Thyroid gland (tissue), 4 donors: Measurements from ENCODE around the gene RTN4RL1. TPM values are rescaled to one million over a fixed set of nuclear protein-coding genes. Genes with fewer than 3 reads are reported as not detected.

Source experiments
- DNase-seq, 2 donors: peaks; one replicate each; pipeline ENCODE4 v3.0.0-alpha.2; 2019
- H3K27ac ChIP-seq, 3 donors: fragments of 200-600 bp; sonication (generic); 1 replicate in 2 of 3; 2 replicates in 1 of 3; pipeline ENCODE4 v1.5.1; 2016 to 2019; ENCODE audit warnings: mild to moderate bottlenecking in 1 of 3, moderate library complexity in 1 of 3
- H3K27me3 ChIP-seq: fragments of 200-600 bp; sonication (generic); one replicate; pipeline ENCODE4 v1.5.1; 2019
- H3K36me3 ChIP-seq, 2 donors: fragments of 200-600 bp; sonication (generic); one replicate each; pipeline ENCODE4 v1.5.1; 2016 to 2019
- H3K4me1 ChIP-seq, 2 donors: fragments of 200-600 bp; sonication (generic); one replicate each; pipeline ENCODE4 v1.5.1; 2017 to 2019
- H3K4me3 ChIP-seq, 3 donors: fragments of 200-600 bp; sonication (generic); replicated peaks in 1 of 3; 1 replicate in 2 of 3; 2 replicates in 1 of 3; pipeline ENCODE4 v1.5.1; 2016; ENCODE audit warnings: mild to moderate bottlenecking in 1 of 3
- H3K9me3 ChIP-seq: fragments of 200-600 bp; sonication (generic); one replicate; pipeline ENCODE4 v1.5.1; 2017
- POLR2A ChIP-seq, 2 donors: fragments of 450-650 bp; IDR thresholded peaks; one replicate each; pipeline ENCODE4 v1.6.1; 2017; ENCODE audit warnings: antibody characterized with exemption in 2 of 2, mild to moderate bottlenecking in 2 of 2, moderate library complexity in 1 of 2
- WGBS, 2 donors: methylation state at CpG; one replicate each; pipeline ENCODE4 v1.1.5; 2017; 5-methylcytosine and 5-hydroxymethylcytosine counted together
- intact Hi-C: fragments of 100-400 bp; cut with DNase I; formaldehyde crosslinking; loops from one replicate; pipeline ENCODE4 v1.15.1; 2023
- total RNA-seq, 4 donors: library from RNA; depleted of rRNA; stranded (reverse); fragments of >200 nt; gene quantifications; one replicate each; pipeline ENCODE4 v1.2.3, GENCODE V29; 2016
- TF ChIP-seq, protein P1 (sequence below), 6 experiments: fragments of 200-600 bp in 3 of 6; fragments of 450-650 bp in 3 of 6; sonication (generic) in 3 of 6; IDR thresholded peaks; one replicate each; pipeline ENCODE4 v1.5.1; 2016 to 2019; ENCODE audit warnings: antibody characterized with exemption in 6 of 6, mild to moderate bottlenecking in 2 of 6, inconsistent platforms in 1 of 6, moderate library complexity in 1 of 6

RTN4RL1 gene
- total RNA-seq, 4 donors from 2014 or later = 1.6 to 4.9 (median 2.5) TPM

DNA sequence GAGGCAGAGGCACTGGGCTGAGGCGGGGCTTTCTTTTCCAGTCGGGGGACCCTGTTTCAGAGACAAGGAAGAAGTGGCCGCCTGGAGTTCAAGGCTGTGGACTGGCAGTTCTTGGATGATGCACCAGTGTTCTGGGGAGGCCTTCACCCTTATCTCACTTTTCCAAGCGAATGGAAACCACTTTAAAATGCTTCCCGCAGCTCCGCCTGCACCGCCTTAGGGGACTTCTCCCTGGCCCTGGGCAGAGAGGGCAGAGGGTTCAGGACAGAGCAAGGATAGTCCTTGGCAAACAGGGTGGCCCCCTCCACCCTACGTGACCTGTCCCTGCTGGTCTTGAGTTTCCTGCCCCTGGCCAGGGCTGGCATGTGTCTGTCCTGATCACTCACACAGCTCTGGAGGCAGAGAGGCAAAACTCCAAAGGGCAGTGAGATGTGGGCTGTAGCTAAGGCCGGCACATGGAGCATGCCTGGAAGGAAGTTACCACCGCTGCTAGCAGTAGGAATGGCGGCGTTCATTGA is 20.6 kb downstream of the RTN4RL1 start:
- Histone ChIP-seq H3K27ac (no peak overlapping the region), H3K9me3 (no peaks in the 10 kb centered on the region), H3K36me3 (no peaks in the 10 kb centered on the region), H3K27me3 (no peaks in the 10 kb centered on the region), H3K4me1 (peaks cover 0 to 9% of the 10 kb centered on the region in 2 donors), H3K4me3 (no peak overlapping the region)
- 74 to 83% methylated on average over 12 of the region's 12 CpGs for WGBS, 2 donors
- no peak for DNase-seq
- intact Hi-C loops = no loop called here
- TF ChIP-seq, protein P1, sequence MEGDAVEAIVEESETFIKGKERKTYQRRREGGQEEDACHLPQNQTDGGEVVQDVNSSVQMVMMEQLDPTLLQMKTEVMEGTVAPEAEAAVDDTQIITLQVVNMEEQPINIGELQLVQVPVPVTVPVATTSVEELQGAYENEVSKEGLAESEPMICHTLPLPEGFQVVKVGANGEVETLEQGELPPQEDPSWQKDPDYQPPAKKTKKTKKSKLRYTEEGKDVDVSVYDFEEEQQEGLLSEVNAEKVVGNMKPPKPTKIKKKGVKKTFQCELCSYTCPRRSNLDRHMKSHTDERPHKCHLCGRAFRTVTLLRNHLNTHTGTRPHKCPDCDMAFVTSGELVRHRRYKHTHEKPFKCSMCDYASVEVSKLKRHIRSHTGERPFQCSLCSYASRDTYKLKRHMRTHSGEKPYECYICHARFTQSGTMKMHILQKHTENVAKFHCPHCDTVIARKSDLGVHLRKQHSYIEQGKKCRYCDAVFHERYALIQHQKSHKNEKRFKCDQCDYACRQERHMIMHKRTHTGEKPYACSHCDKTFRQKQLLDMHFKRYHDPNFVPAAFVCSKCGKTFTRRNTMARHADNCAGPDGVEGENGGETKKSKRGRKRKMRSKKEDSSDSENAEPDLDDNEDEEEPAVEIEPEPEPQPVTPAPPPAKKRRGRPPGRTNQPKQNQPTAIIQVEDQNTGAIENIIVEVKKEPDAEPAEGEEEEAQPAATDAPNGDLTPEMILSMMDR (IDR thresholded peaks at IDR 0.05) = no peak
- no peak for TF ChIP-seq POLR2A (IDR thresholded peaks at IDR 0.05)

DNA sequence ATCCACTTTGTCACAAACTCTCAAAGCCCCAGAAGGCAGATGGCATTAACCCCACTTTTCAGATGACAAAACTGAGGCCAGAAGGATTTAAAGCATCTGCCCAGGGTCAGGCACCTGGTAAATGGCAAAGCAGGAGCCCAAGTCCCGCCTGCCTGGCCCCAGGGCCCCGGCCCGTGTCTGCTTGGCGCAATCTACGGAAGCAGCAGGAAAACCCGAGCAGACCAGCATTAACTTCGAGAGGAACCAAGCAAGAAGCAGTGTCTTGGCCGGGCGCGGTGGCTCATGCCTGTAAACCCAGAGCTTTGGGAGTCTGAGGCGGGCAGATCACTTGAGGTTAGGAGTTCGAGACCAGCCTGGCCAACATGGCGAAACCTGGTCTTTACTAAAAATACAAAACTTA is 21.6 kb downstream of the RTN4RL1 start:
- Histone ChIP-seq H3K4me3 (no peak overlapping the region), H3K4me1 (peaks cover 0 to 17% of the 10 kb centered on the region in 2 donors), H3K9me3 (no peaks in the 10 kb centered on the region), H3K27ac (no peak overlapping the region), H3K36me3 (no peaks in the 10 kb centered on the region), H3K27me3 (no peaks in the 10 kb centered on the region)
- DNase-seq = no peak
- TF ChIP-seq, protein P1 (IDR thresholded peaks at IDR 0.05) = no peak
- TF ChIP-seq POLR2A (IDR thresholded peaks at IDR 0.05) = no peak
- WGBS, 2 donors = 91 to 97% methylated on average over 13 of the region's 13 CpGs
- intact Hi-C loops = no loop called here

DNA sequence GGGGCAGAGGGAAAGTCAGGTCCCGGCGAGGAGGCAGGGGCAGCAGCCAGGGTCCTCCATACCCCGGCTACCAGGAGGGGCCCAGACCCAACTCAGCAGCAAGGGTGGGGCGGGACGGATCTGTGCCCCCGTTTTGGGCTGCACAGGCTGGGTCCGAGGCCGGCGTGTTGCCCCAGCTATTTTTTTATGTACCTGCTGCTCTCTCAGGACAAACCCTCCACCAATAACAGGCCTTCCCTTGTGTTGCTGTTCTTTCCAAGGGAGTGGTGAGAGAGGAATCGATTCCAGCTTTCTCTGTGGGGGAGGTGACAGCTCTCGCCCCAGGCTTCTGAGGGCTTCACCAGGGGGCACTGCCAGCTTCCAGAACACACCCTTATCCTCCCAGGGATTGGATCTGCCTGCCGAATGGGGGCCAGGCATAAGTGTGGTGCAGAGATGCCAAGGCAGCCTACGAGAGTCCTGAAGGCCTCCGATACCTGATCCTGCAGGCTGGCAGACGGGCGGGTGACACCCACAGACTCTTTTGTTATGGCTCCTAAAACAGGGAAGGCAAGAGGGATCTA is 22.3 kb downstream of the RTN4RL1 start:
- H3K9me3 ChIP-seq = no peaks in the 10 kb centered on the region
- DNase-seq = no peak
- TF ChIP-seq, protein P1 (IDR thresholded peaks at IDR 0.05) = no peak
- no peak for TF ChIP-seq POLR2A (IDR thresholded peaks at IDR 0.05)
- H3K27ac ChIP-seq = no peak overlapping the region
- no peak overlapping the region for H3K4me3 ChIP-seq
- 68 to 72% methylated on average over 11 to 16 of the region's 16 CpGs for WGBS, 2 donors
- no peaks in the 10 kb centered on the region for H3K27me3 ChIP-seq
- no peaks in the 10 kb centered on the region for H3K36me3 ChIP-seq
- peaks cover 2 to 24% of the 10 kb centered on the region in 2 donors for H3K4me1 ChIP-seq
- intact Hi-C loops = no loop called here

DNA sequence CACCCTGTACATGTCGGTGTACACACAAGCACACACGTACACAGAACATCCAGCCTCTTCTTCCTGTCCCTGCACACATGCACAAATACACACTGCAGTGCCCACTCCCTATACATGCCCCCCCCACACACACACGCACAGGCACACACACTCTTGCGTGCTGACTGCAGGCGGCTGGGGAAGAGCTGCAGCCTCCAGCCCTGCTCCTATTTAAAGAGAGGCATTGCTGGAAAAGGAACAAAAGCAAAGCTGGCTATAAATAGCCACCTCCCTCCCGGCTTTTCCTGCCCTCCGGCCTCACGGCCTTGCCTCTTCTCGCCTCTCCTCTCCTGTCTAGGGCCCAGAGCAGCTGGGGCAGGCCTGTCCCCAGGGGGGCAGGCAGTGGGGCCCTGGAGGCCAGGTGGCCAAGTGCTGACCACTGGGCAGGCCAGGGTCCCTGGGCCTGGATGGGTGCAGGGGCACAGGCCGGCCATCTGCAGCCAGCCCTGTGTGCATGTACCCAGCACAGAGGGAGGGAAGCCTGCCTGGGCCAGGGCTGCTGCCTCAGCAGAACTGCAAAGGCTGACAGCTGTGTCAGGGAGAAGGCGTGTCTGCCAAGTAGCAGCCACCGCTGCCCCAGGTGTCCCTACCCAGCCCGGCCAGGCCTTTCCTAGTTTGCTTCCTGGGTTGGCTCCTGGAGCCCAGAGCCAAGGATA is 25.4 kb downstream of the RTN4RL1 start:
- H3K27ac ChIP-seq = peak overlapping the region in 2 of 3 donors; percentile 21 to 65
- intact Hi-C loops = no loop called here
- TF ChIP-seq, protein P1 (IDR thresholded peaks at IDR 0.05) = no peak
- TF ChIP-seq POLR2A (IDR thresholded peaks at IDR 0.05) = no peak
- H3K4me3 ChIP-seq = no peak overlapping the region
- no peaks in the 10 kb centered on the region for H3K27me3 ChIP-seq
- H3K36me3 ChIP-seq = no peaks in the 10 kb centered on the region
- DNase-seq = peak in 1 of 2 donors; percentile 29
- no peaks in the 10 kb centered on the region for H3K9me3 ChIP-seq
- WGBS, 2 donors = 55 to 68% methylated on average over 12 to 13 of the region's 13 CpGs
- H3K4me1 ChIP-seq = peaks cover 5 to 29% of the 10 kb centered on the region in 2 donors
